ENCODE data around the gene HINT3.

DNA sequence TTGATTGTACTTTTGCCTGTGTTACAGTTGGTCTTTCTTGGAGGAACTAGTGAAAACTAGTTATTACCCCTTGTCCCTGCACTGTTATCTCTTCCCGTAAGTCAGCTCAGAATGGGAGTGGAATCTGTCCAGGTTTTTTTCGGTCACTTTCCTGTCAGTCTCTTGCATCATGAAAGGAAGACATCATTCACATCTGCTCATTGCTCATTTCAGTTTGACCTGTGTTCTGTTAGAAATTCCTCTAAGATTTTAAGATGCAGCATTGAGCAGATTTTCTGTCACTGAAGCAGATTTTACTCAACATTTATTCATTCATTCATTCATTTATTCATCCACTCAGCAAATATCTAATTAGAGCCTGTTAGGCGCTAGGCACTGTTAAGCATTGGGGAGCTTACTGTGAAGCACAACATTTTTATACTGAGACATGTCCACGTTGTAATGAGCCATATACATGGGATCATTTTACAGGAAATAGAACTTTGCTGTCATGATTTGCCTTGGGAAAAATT lies 33.1 kb upstream of the HINT3 start:
- TF ChIP-seq, protein P1, sequence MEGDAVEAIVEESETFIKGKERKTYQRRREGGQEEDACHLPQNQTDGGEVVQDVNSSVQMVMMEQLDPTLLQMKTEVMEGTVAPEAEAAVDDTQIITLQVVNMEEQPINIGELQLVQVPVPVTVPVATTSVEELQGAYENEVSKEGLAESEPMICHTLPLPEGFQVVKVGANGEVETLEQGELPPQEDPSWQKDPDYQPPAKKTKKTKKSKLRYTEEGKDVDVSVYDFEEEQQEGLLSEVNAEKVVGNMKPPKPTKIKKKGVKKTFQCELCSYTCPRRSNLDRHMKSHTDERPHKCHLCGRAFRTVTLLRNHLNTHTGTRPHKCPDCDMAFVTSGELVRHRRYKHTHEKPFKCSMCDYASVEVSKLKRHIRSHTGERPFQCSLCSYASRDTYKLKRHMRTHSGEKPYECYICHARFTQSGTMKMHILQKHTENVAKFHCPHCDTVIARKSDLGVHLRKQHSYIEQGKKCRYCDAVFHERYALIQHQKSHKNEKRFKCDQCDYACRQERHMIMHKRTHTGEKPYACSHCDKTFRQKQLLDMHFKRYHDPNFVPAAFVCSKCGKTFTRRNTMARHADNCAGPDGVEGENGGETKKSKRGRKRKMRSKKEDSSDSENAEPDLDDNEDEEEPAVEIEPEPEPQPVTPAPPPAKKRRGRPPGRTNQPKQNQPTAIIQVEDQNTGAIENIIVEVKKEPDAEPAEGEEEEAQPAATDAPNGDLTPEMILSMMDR (optimal IDR thresholded peaks at IDR 0.05 in 1 of 3, IDR thresholded peaks at IDR 0.05 in 1 of 3, conservative IDR thresholded peaks at IDR 0.05 in 1 of 3; ENCODE audit: extremely low read depth in 1 of 3, insufficient read depth in 2 of 3, low read length in 3 of 3): no peak
- TF ChIP-seq EZH2 (IDR thresholded peaks at IDR 0.05; ENCODE audit: low read length): no peak

Data from keratinocyte (primary cell).